Large intestine (tissue), 12 donors: ENCODE results near the gene ATAD5. TPM values are rescaled to one million over a fixed set of nuclear protein-coding genes. Genes with fewer than 3 reads are reported as not detected.

Experiments
- DNase-seq, 2 donors: peaks; one replicate each; pipeline versions ENCODE4 v3.0.0 to v3.0.0-alpha.2; 2013
- H3K27ac ChIP-seq: one replicate; pipeline ENCODE4 v1.5.1; 2013; ENCODE audit warnings: low read length
- H3K27me3 ChIP-seq: 2 replicates; pipeline ENCODE4 v1.6.1; 2013; ENCODE audit warnings: low read length; ENCODE audit not compliant: control insufficient read depth, insufficient read depth
- H3K36me3 ChIP-seq: 2 replicates; pipeline ENCODE4 v1.6.1; 2013; ENCODE audit warnings: low read length; ENCODE audit not compliant: control insufficient read depth, insufficient read depth
- H3K4me1 ChIP-seq: one replicate; pipeline ENCODE4 v1.6.1; 2013; ENCODE audit warnings: low read length; ENCODE audit not compliant: control insufficient read depth, insufficient read depth
- H3K4me3 ChIP-seq: one replicate; pipeline ENCODE4 v1.5.1; 2013; ENCODE audit warnings: low read length
- H3K9me3 ChIP-seq: one replicate; pipeline ENCODE4 v1.6.1; 2013; ENCODE audit warnings: mild to moderate bottlenecking, low read depth, low read length, moderate library complexity; ENCODE audit not compliant: control insufficient read depth
- WGBS: methylation state at CpG from one replicate; pipeline ENCODE4 v1.1.5; 2013; ENCODE audit warnings: low lambda C conversion rate; ENCODE audit not compliant: insufficient coverage; 5-methylcytosine and 5-hydroxymethylcytosine counted together
- long read RNA-seq, 11 donors: transcript quantifications; one replicate each; lab custom pipeline, GENCODE V29; 2026
- polyA plus RNA-seq: library from polyadenylated mRNA; unstranded; fragments of 120-200 nt; gene quantifications from one replicate; pipeline ENCODE4 v1.2.1, GENCODE V29; 2013

Gene ATAD5
- 4.7 TPM for polyA plus RNA-seq
- long read RNA-seq, donor 1 = 0 reads
- long read RNA-seq, donor 2, partial matches to known transcripts = 5 of 23 reads
- long read RNA-seq, donor 2, other reads (novel, unspliced or antisense) = 18 of 23 reads
- long read RNA-seq, donor 3 = 0 reads
- long read RNA-seq, donor 4, partial matches to known transcripts = 9 of 9 reads
- long read RNA-seq, donor 4, other reads (novel, unspliced or antisense) = 0 of 9 reads
- long read RNA-seq, donor 5 = 0 reads
- long read RNA-seq, donor 6 = 0 reads
- long read RNA-seq, donor 7 = 0 reads
- long read RNA-seq, donor 8 = 0 reads
- long read RNA-seq, donor 9, partial matches to known transcripts = 6 of 17 reads
- long read RNA-seq, donor 9, other reads (novel, unspliced or antisense) = 11 of 17 reads
- long read RNA-seq, donor 10 = 0 reads
- long read RNA-seq, donor 11 = 0 reads

GRCh38 chr17:30831663-30832437 is at the start of gene ATAD5:
Gene ATAD5, plus strand, starts transcription at chr17:30831966. Its CDS starts 382 bp downstream, at chr17:30832348.
- Histone ChIP-seq H3K4me1 (no peaks in the 10 kb centered on the region), H3K4me3 (peak within 1 kb of the TSS; percentile 99), H3K27ac (peak within 1 kb of the TSS; percentile 17), H3K9me3 (no peaks in the 10 kb centered on the region), H3K27me3 (no peaks in the 10 kb centered on the region), H3K36me3 (no peaks in the 10 kb centered on the region)
- WGBS = 6% methylated on average over 2 of the region's 59 CpGs
- peak; percentile 90 to 94 for DNase-seq

DNA sequence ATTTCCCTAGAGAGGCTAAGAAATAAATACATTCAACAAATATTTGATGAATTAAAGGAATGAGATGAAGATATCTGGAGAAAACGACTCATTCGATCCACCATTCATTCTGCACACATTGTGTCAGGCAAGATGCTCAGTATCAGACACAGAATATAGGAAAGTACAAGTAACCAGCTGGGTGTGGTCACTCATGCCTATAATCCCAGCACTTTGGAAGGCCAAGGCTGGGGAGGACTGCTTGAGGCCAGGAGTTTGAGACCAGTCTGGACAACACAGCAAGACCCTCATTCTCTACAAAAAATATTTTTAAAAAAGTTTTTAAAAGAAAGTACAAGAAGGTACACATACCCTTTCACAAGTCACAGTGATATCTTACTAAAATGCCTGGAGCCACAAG is 49.6 kb upstream of the ATAD5 start:
- H3K4me3 ChIP-seq = no peak overlapping the region
- DNase-seq = no peak
- no peaks in the 10 kb centered on the region for H3K27me3 ChIP-seq
- H3K4me1 ChIP-seq = no peaks in the 10 kb centered on the region
- no peaks in the 10 kb centered on the region for H3K9me3 ChIP-seq
- peaks cover 32% of the 10 kb centered on the region for H3K36me3 ChIP-seq
- WGBS = no CpG with 5 or more reads among the region's 2 CpGs
- no peak overlapping the region for H3K27ac ChIP-seq

DNA sequence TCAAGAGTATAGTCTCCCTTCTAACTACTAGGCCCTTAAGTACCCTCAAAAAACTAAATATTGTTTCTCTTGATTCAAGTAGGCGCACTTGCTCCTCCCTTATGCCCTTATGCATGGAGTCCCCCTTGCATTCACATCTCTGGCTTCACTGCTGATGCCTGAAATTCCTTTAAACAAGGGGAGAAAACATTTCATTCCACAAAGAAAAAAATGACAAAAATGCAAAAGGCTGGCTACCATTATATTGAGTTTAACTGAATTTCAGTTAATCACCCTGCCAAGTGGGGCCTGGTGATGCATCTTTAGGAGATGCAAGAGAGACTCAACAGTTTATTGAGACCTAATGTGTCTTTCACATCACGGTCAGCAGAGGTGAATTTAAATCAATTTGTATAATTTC is 42.8 kb upstream of the ATAD5 start:
- no CpG with 5 or more reads among the region's 2 CpGs for WGBS
- H3K36me3 ChIP-seq = peaks cover 64% of the 10 kb centered on the region

DNA sequence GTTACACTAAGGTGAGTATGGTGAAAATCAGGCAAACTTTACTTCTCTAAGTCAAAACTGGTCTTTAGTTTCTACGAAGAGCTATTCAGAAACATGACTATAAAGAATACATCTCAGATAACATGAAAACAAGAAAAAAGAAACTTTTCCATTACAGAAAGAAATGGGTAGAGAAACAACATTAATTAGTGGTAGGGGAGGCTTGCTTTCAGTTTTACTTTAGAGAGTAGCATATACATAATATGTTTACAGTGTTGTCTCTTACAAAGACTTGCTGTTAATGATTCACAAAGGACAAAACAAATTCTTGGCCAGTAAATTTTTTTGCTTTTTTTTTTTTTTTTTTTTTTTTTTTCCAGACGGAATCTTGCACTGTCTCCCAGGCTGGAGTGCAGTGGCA is 41.5 kb upstream of the ATAD5 start:
- Histone ChIP-seq H3K36me3 (peaks cover 60% of the 10 kb centered on the region), H3K4me1 (no peaks in the 10 kb centered on the region), H3K4me3 (no peak overlapping the region), H3K27ac (no peak overlapping the region), H3K27me3 (no peaks in the 10 kb centered on the region), H3K9me3 (no peaks in the 10 kb centered on the region)
- 100% methylated on average over 1 of the region's 2 CpGs for whole genome bisulfite sequencing
- no peak for DNase-seq

More for the DNA sequence above, 42.8 kb upstream of the ATAD5 start:
- DNase-seq = no peak
- Histone ChIP-seq H3K27ac (no peak overlapping the region), H3K4me1 (no peaks in the 10 kb centered on the region), H3K27me3 (no peaks in the 10 kb centered on the region), H3K9me3 (no peaks in the 10 kb centered on the region), H3K4me3 (no peak overlapping the region)

- Histone ChIP-seq H3K9me3 (no peaks in the 10 kb centered on the region), H3K27me3 (no peaks in the 10 kb centered on the region), H3K4me1 (no peaks in the 10 kb centered on the region), H3K4me3 (no peak overlapping the region), H3K27ac (no peak overlapping the region), H3K36me3 (peaks cover 46% of the 10 kb centered on the region)
- no CpG with 5 or more reads among the region's 9 CpGs for WGBS
- no peak for DNase-seq
These were observed 38.3 kb upstream of the ATAD5 start for GRCh38 chr17:30793282-30793977.

DNA sequence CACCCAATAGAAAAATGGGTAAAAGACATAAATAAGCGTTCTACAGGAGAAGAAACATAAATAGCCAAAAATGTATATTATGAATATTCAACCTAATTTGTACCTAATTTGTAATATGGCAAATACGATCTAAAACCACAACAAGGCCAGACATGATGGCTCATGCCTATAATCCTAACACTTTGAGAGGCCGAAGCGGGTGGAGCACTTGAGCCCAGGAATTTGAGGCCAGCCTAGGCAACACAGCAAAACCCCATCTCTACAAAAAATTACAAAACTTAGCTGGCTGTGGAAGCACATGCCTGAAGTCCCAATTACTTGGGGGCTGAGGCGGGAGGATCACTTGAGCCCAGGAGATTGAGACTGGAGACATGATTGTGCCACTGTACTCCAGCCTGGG is 37.4 kb upstream of the ATAD5 start:
- no peaks in the 10 kb centered on the region for H3K27me3 ChIP-seq
- no peak for DNase-seq
- no peak overlapping the region for H3K4me3 ChIP-seq
- H3K27ac ChIP-seq = no peak overlapping the region
- H3K4me1 ChIP-seq = no peaks in the 10 kb centered on the region
- peaks cover 40% of the 10 kb centered on the region for H3K36me3 ChIP-seq
- WGBS = 100% methylated on average over 1 of the region's 5 CpGs
- H3K9me3 ChIP-seq = no peaks in the 10 kb centered on the region

DNA sequence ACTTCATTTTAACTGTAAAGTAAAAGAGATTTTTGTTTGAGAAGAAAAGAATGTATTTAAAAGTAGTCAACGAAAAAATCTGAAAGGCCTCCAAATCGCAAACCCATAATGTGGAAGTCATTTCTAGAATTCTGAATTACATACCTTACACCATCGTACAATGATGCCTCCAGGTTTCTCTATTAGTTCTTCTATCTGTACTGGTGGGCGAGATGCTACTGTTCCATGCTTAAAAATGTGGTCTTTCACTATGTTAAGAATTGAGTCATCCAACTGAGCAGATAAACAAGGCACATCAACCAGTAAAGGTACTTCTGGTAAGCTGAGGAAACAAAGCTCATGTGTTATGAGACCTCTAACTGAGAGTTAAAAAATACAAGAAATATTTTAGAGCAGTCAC is 35.8 kb upstream of the ATAD5 start:
- no peak for DNase-seq
- peaks cover 36% of the 10 kb centered on the region for H3K36me3 ChIP-seq
- 83% methylated on average over 1 of the region's 4 CpGs for WGBS

DNA sequence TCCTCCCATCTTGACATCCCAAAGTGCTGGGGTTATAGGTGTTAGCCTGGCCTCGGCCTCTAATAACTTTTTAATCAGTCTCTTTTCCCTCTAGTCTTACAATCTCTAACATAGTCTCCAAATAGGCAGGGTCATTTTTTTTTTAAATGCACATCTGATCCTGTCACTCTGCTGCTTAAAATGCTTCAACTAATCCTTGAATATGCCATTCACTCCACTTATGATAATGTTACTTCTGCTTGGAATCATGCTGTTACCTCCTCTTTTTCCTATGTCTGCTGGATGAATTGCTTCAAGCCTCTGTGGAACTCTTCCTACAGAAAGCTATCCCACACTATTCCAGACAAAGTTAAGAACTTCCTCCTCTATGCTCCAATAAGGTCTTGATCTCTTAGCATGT is 30.1 kb upstream of the ATAD5 start:
- H3K27me3 ChIP-seq = no peaks in the 10 kb centered on the region

More for the DNA sequence above, 35.8 kb upstream of the ATAD5 start:
- Histone ChIP-seq H3K9me3 (no peaks in the 10 kb centered on the region), H3K4me1 (no peaks in the 10 kb centered on the region), H3K4me3 (no peak overlapping the region), H3K27me3 (no peaks in the 10 kb centered on the region), H3K27ac (no peak overlapping the region)

GRCh38 chr17:30805944-30806456 is 25.8 kb upstream of the ATAD5 start:
- DNase-seq = no peak
- H3K4me1 ChIP-seq = no peaks in the 10 kb centered on the region
- H3K4me3 ChIP-seq = no peak overlapping the region
- H3K9me3 ChIP-seq = no peaks in the 10 kb centered on the region
- 83% methylated on average over 1 of the region's 2 CpGs for WGBS
- no peak overlapping the region for H3K27ac ChIP-seq
- no peaks in the 10 kb centered on the region for H3K27me3 ChIP-seq
- H3K36me3 ChIP-seq = peaks cover 24% of the 10 kb centered on the region

More for the DNA sequence above, 30.1 kb upstream of the ATAD5 start:
- H3K9me3 ChIP-seq = no peaks in the 10 kb centered on the region
- H3K4me1 ChIP-seq = no peaks in the 10 kb centered on the region
- no peak for DNase-seq
- peaks cover 24% of the 10 kb centered on the region for H3K36me3 ChIP-seq
- no peak overlapping the region for H3K27ac ChIP-seq
- no peak overlapping the region for H3K4me3 ChIP-seq
- WGBS = no CpG with 5 or more reads among the region's 1 CpG

- DNase-seq = no peak
- WGBS = no CpG with 5 or more reads among the region's 1 CpG
- Histone ChIP-seq H3K36me3 (peaks cover 12% of the 10 kb centered on the region), H3K4me3 (no peak overlapping the region), H3K27me3 (no peaks in the 10 kb centered on the region), H3K9me3 (no peaks in the 10 kb centered on the region), H3K4me1 (no peaks in the 10 kb centered on the region), H3K27ac (no peak overlapping the region)
These were observed 23.9 kb upstream of the ATAD5 start for GRCh38 chr17:30807896-30808295.
